H9 (cell line): ENCODE data around the gene CA11. TPM values are rescaled to one million over a fixed set of nuclear protein-coding genes. Genes with fewer than 3 reads are reported as not detected.

Experiments
- DNase-seq: peaks from one replicate; pipeline ENCODE4 v3.0.0-alpha.2; 2017
- H2AFZ ChIP-seq: one replicate; pipeline ENCODE4 v1.6.1; 2013; ENCODE audit warnings: mild to moderate bottlenecking, low read length, control low read depth, moderate library complexity
- H2AK5ac ChIP-seq: 2 replicates; pipeline ENCODE4 v1.6.1; 2013; ENCODE audit warnings: low read length, control low read depth, mixed read lengths; ENCODE audit not compliant: insufficient read length
- H2BK120ac ChIP-seq: one replicate; pipeline ENCODE4 v1.6.1; 2013; ENCODE audit warnings: low read depth, mild to moderate bottlenecking, low read length, control low read depth, inconsistent platforms; ENCODE audit not compliant: poor library complexity, severe bottlenecking
- H2BK12ac ChIP-seq: 2 replicates; pipeline ENCODE4 v1.6.1; 2013; ENCODE audit warnings: low read length, control low read depth, mixed read lengths, low read depth; ENCODE audit not compliant: insufficient read length
- H2BK15ac ChIP-seq: 2 replicates; pipeline ENCODE4 v1.6.1; 2013; ENCODE audit warnings: low read depth, low read length, control low read depth
- H2BK20ac ChIP-seq: one replicate; pipeline ENCODE4 v1.6.1; 2013; ENCODE audit warnings: low read depth, mild to moderate bottlenecking, low read length, control low read depth, inconsistent platforms; ENCODE audit not compliant: poor library complexity, severe bottlenecking
- H2BK5ac ChIP-seq: 2 replicates; pipeline ENCODE4 v1.6.1; 2013; ENCODE audit warnings: low read length, control low read depth, mixed read lengths; ENCODE audit not compliant: insufficient read length
- H3K14ac ChIP-seq: 2 replicates; pipeline ENCODE4 v1.6.1; 2013; ENCODE audit warnings: low read length, control low read depth; ENCODE audit not compliant: insufficient read depth
- H3K18ac ChIP-seq: 2 replicates; pipeline ENCODE4 v1.6.1; 2013; ENCODE audit warnings: low read depth, mild to moderate bottlenecking, mixed read lengths, low read length, control low read depth; ENCODE audit not compliant: insufficient read length
- H3K23ac ChIP-seq: 2 replicates; pipeline ENCODE4 v1.6.1; 2013; ENCODE audit warnings: low read length, control low read depth, mixed read lengths, low read depth; ENCODE audit not compliant: insufficient read length
- H3K23me2 ChIP-seq: 2 replicates; pipeline ENCODE4 v1.6.1; 2013; ENCODE audit warnings: low read depth, mild to moderate bottlenecking, mixed read lengths, low read length, control low read depth; ENCODE audit not compliant: insufficient read length, poor library complexity, severe bottlenecking
- H3K27ac ChIP-seq: 2 replicates; pipeline ENCODE4 v1.5.1; 2013; ENCODE audit warnings: low read length, control low read depth, mixed read lengths, low read depth; ENCODE audit not compliant: insufficient read length
- H3K27me3 ChIP-seq: 2 replicates; pipeline ENCODE4 v1.6.1; 2013; ENCODE audit warnings: low read length, control low read depth, inconsistent platforms; ENCODE audit not compliant: insufficient read depth
- H3K4ac ChIP-seq: 2 replicates; pipeline ENCODE4 v1.6.1; 2013; ENCODE audit warnings: low read depth, mild to moderate bottlenecking, control low read depth, inconsistent platforms, low read length, moderate library complexity
- H3K4me1 ChIP-seq: 2 replicates; pipeline ENCODE4 v1.6.1; 2013; ENCODE audit warnings: low read length, control low read depth, inconsistent platforms; ENCODE audit not compliant: insufficient read depth
- H3K4me2 ChIP-seq: 2 replicates; pipeline ENCODE4 v1.6.1; 2013; ENCODE audit warnings: low read length, control low read depth, mixed read lengths; ENCODE audit not compliant: insufficient read length, insufficient read depth
- H3K56ac ChIP-seq: 2 replicates; pipeline ENCODE4 v1.6.1; 2013; ENCODE audit warnings: low read depth, mild to moderate bottlenecking, mixed read lengths, low read length, control low read depth; ENCODE audit not compliant: insufficient read length
- H3K79me1 ChIP-seq: 2 replicates; pipeline ENCODE4 v1.6.1; 2013; ENCODE audit warnings: low read depth, mild to moderate bottlenecking, moderate library complexity, low read length, control low read depth, inconsistent platforms; ENCODE audit not compliant: insufficient read depth, poor library complexity, severe bottlenecking
- H3K79me2 ChIP-seq: 2 replicates; pipeline ENCODE4 v1.6.1; 2013; ENCODE audit warnings: low read length, control low read depth, inconsistent platforms; ENCODE audit not compliant: insufficient read depth
- H3K9ac ChIP-seq: 2 replicates; pipeline ENCODE4 v1.6.1; 2013; ENCODE audit warnings: low read length, control low read depth, mixed read lengths; ENCODE audit not compliant: insufficient read length; ENCODE audit errors: extremely low read depth
- H3K9me3 ChIP-seq: one replicate; pipeline ENCODE4 v1.6.1; 2013; ENCODE audit warnings: low read depth, low read length, inconsistent platforms; ENCODE audit not compliant: control insufficient read depth
- H3T11ph ChIP-seq: one replicate; pipeline ENCODE4 v1.6.1; 2013; ENCODE audit warnings: mild to moderate bottlenecking, low read length, control low read depth, inconsistent platforms
- H4K20me1 ChIP-seq: one replicate; pipeline ENCODE4 v1.6.1; 2013; ENCODE audit not compliant: control insufficient read depth, insufficient read length, insufficient read depth
- H4K5ac ChIP-seq: 2 replicates; pipeline ENCODE4 v1.6.1; 2013; ENCODE audit warnings: low read depth, mild to moderate bottlenecking, mixed read lengths, low read length, control low read depth; ENCODE audit not compliant: insufficient read length
- H4K8ac ChIP-seq: replicated peaks from 2 replicates; pipeline ENCODE4 v1.6.1; 2013; ENCODE audit warnings: low read length, control low read depth, mixed read lengths, low read depth; ENCODE audit not compliant: insufficient read length
- H4K91ac ChIP-seq: 2 replicates; pipeline ENCODE4 v1.6.1; 2013; ENCODE audit warnings: low read depth, mild to moderate bottlenecking, moderate library complexity, mixed read lengths, low read length, control low read depth; ENCODE audit not compliant: insufficient read length
- H3K27ac Mint-ChIP-seq, 3 experiments: 2 replicates in 2 of 3; 3 replicates in 1 of 3; pipeline ENCODE4 v1.8.0; 2020 to 2021; ENCODE audit warnings: mixed read lengths in 3 of 3, mild to moderate bottlenecking in 1 of 3, moderate library complexity in 1 of 3
- H3K27me3 Mint-ChIP-seq: 2 replicates; pipeline ENCODE4 v1.8.0; 2021; ENCODE audit warnings: low read depth, mild to moderate bottlenecking, moderate library complexity, mixed read lengths
- H3K36me3 Mint-ChIP-seq, 3 experiments: 2 replicates in 2 of 3; 3 replicates in 1 of 3; pipeline ENCODE4 v1.8.0; 2020 to 2021; ENCODE audit warnings: low read depth in 3 of 3, mixed read lengths in 3 of 3; ENCODE audit not compliant: insufficient read depth in 1 of 3
- H3K4me1 Mint-ChIP-seq, 2 experiments: 2 replicates each; pipeline ENCODE4 v1.8.0; 2020; ENCODE audit warnings: mixed read lengths in 2 of 2
- H3K4me3 Mint-ChIP-seq, 2 experiments: 2 replicates in 1 of 2; 3 replicates in 1 of 2; pipeline ENCODE4 v1.8.0; 2020 to 2021; ENCODE audit warnings: mild to moderate bottlenecking in 2 of 2, mixed read lengths in 2 of 2, moderate library complexity in 1 of 2
- H3K9me3 Mint-ChIP-seq, 2 experiments: 2 replicates in 1 of 2; 3 replicates in 1 of 2; pipeline ENCODE4 v1.8.0; 2020; ENCODE audit warnings: mild to moderate bottlenecking in 2 of 2, mixed read lengths in 2 of 2, moderate library complexity in 1 of 2
- WGBS: extraction: QIAGEN DNeasy Blood & Tissue Kit; methylation state at CpG from one replicate; pipeline ENCODE4 v1.1.7; 2013; ENCODE audit warnings: missing lambda C conversion rate, low lambda C conversion rate, mixed read lengths; ENCODE audit not compliant: insufficient read length; ENCODE audit errors: extremely low coverage; 5-methylcytosine and 5-hydroxymethylcytosine counted together
- total RNA-seq: library from RNA; stranded (reverse); gene quantifications from 2 replicates; pipeline ENCODE4 v1.2.1, GENCODE V29; 2021
- TF ChIP-seq, protein P1 (sequence below): fragments of 200-600 bp; sonication (generic); conservative IDR thresholded peaks from 3 replicates; pipeline ENCODE4 v1.8.0; 2021; ENCODE audit warnings: antibody characterized with exemption, mild to moderate bottlenecking

Gene CA11
- total RNA-seq, 1 experiment from 2014 or later, result 107 TPM

DNA sequence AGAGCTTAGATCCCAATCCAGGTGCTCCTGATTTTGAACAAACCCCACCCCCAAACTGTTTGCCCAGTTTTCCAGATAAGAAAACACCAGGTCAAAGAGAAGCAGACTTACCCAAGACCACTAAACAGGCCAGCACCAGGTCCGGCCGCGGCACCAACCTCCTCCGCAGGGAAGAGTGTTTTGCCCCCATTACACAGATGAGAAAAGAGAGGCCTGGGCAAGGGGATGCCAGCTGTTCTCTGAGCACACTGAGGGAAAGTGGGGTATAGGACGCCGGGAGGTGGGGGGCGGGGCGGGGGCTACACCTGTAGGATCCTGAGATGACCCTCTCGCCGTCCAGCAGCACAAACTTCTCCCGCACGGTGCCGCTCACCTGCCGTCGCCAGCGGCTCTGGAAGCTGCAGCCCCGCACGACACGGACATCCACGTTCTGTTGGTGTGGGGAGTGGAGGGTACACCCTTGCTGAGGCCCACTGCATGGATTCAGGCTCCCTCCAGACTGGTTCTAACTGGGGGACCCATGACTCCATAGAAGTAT, 36.3 kb downstream of the CA11 start:
- H3K27ac Mint-ChIP-seq, result no peak overlapping the region
- peak; percentile 26 for DNase-seq
- Histone ChIP-seq H3K4me2 (no peak overlapping the region), H2BK15ac (no peak overlapping the region), H3K4me1 (peaks cover 3% of the 10 kb centered on the region; the same call in 1 of the 2 replicates), H3T11ph (no peak overlapping the region), H4K5ac (no peak overlapping the region), H3K27ac (no peak overlapping the region), H4K8ac (no peak overlapping the region), H2BK120ac (no peak overlapping the region), H4K20me1 (no peaks in the 10 kb centered on the region), H3K14ac (no peak overlapping the region), H3K4ac (no peak overlapping the region), H3K9ac (no peak overlapping the region), H2BK12ac (no peak overlapping the region), H3K23me2 (no peaks in the 10 kb centered on the region), H3K27me3 (no peaks in the 10 kb centered on the region), H3K23ac (no peak overlapping the region), H3K79me2 (no peaks in the 10 kb centered on the region), H2AFZ (no peak overlapping the region), H3K79me1 (no peaks in the 10 kb centered on the region), H4K91ac (no peak overlapping the region), H2BK20ac (no peak overlapping the region), H2BK5ac (no peak overlapping the region), H3K9me3 (no peaks in the 10 kb centered on the region), H3K56ac (no peak overlapping the region), H3K18ac (no peak overlapping the region), H2AK5ac (no peak overlapping the region)
- no peaks in the 10 kb centered on the region; a peak in 1 of 5 replicates for H3K9me3 Mint-ChIP-seq
- H3K27me3 Mint-ChIP-seq, result no peaks in the 10 kb centered on the region; the same call in 1 of the 2 replicates
- H3K36me3 Mint-ChIP-seq, result peaks cover 5 to 20% (median 11%) of the 10 kb centered on the region in 3 experiments; a peak in 5 of 7 replicates
- no CpG with 5 or more reads among the region's 20 CpGs for WGBS
- TF ChIP-seq, protein P1, sequence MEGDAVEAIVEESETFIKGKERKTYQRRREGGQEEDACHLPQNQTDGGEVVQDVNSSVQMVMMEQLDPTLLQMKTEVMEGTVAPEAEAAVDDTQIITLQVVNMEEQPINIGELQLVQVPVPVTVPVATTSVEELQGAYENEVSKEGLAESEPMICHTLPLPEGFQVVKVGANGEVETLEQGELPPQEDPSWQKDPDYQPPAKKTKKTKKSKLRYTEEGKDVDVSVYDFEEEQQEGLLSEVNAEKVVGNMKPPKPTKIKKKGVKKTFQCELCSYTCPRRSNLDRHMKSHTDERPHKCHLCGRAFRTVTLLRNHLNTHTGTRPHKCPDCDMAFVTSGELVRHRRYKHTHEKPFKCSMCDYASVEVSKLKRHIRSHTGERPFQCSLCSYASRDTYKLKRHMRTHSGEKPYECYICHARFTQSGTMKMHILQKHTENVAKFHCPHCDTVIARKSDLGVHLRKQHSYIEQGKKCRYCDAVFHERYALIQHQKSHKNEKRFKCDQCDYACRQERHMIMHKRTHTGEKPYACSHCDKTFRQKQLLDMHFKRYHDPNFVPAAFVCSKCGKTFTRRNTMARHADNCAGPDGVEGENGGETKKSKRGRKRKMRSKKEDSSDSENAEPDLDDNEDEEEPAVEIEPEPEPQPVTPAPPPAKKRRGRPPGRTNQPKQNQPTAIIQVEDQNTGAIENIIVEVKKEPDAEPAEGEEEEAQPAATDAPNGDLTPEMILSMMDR, result no peak
- H3K4me3 Mint-ChIP-seq, result no peak overlapping the region
- peaks cover 11 to 15% of the 10 kb centered on the region in 2 experiments for H3K4me1 Mint-ChIP-seq
